Neural cell (in vitro differentiated cells): ENCODE data around the gene SH3GL2. TPM values are rescaled to one million over a fixed set of nuclear protein-coding genes. Genes with fewer than 3 reads are reported as not detected.

Source experiments
- H2AFZ ChIP-seq: fragments of 200-600, 300-800 bp; sonication (generic), shearing (Covaris generic); 2 replicates; pipeline ENCODE4 v1.6.0; 2014; ENCODE audit warnings: low read depth, mild to moderate bottlenecking, antibody characterized with exemption, low read length, moderate library complexity
- H3F3A ChIP-seq: fragments of 200-600 bp; shearing (Covaris generic); 2 replicates; pipeline ENCODE4 v1.6.1; 2016; ENCODE audit warnings: mild to moderate bottlenecking, moderate library complexity, mixed read lengths, antibody characterized with exemption, low read length; ENCODE audit not compliant: insufficient read depth, poor library complexity, severe bottlenecking
- H3K27ac ChIP-seq: fragments of 200-600, 300-800 bp; sonication (generic), shearing (Covaris generic); 2 replicates; pipeline ENCODE4 v1.5.1; 2014; ENCODE audit warnings: mild to moderate bottlenecking, low read length, moderate library complexity
- H3K27me3 ChIP-seq: fragments of 300-800, 200-600 bp; sonication (generic), shearing (Covaris generic); 2 replicates; pipeline ENCODE4 v1.6.0; 2014; ENCODE audit warnings: mild to moderate bottlenecking, low read depth, low read length, moderate library complexity; ENCODE audit not compliant: insufficient read depth
- H3K36me3 ChIP-seq: fragments of 300-800, 200-600 bp; sonication (generic), shearing (Covaris generic); 2 replicates; pipeline ENCODE4 v1.5.1; 2014; ENCODE audit warnings: mild to moderate bottlenecking, antibody characterized with exemption, low read length, moderate library complexity; ENCODE audit not compliant: insufficient read depth
- H3K4me2 ChIP-seq: fragments of 300-800, 200-600 bp; sonication (generic), shearing (Covaris generic); 2 replicates; pipeline ENCODE4 v1.6.0; 2014; ENCODE audit warnings: mild to moderate bottlenecking, low read length
- H3K4me3 ChIP-seq: fragments of 300-800, 200-600 bp; sonication (generic), shearing (Covaris generic); 2 replicates; pipeline ENCODE4 v1.5.1; 2014; ENCODE audit warnings: mild to moderate bottlenecking, low read length, moderate library complexity
- H3K79me2 ChIP-seq: fragments of 200-600 bp; shearing (Covaris generic); replicated peaks from 2 replicates; pipeline ENCODE4 v1.6.0; 2014; ENCODE audit warnings: mild to moderate bottlenecking, low read length, moderate library complexity; ENCODE audit not compliant: insufficient read depth
- H3K9ac ChIP-seq: fragments of 300-800, 200-600 bp; sonication (generic), shearing (Covaris generic); 2 replicates; pipeline ENCODE4 v1.6.1; 2016; ENCODE audit warnings: mild to moderate bottlenecking, low read length, mixed read lengths
- H3K9me2 ChIP-seq: fragments of 200-600 bp; shearing (Covaris generic); 2 replicates; pipeline ENCODE4 v1.6.1; 2016; ENCODE audit warnings: mild to moderate bottlenecking, low read length, mixed read lengths; ENCODE audit not compliant: insufficient read depth
- H3K9me3 ChIP-seq: fragments of 200-600, 300-800 bp; sonication (generic), shearing (Covaris generic); 2 replicates; pipeline ENCODE4 v1.6.1; 2016; ENCODE audit warnings: mild to moderate bottlenecking, mixed run types, low read length, moderate library complexity, mixed read lengths
- H4K20me1 ChIP-seq: fragments of 200-600 bp; shearing (Covaris generic); 2 replicates; pipeline ENCODE4 v1.6.1; 2016; ENCODE audit warnings: mild to moderate bottlenecking, mixed run types; ENCODE audit not compliant: insufficient read depth
- CTCF ChIP-seq: fragments of 450-650 bp; IDR thresholded peaks from 2 replicates; pipeline ENCODE4 v1.5.1; 2014; ENCODE audit warnings: antibody characterized with exemption, mild to moderate bottlenecking, moderate library complexity; ENCODE audit not compliant: poor library complexity, severe bottlenecking
- EP300 ChIP-seq: fragments of 450-650 bp; conservative IDR thresholded peaks from 2 replicates; pipeline ENCODE4 v1.6.1; 2014; ENCODE audit warnings: antibody characterized with exemption, mild to moderate bottlenecking, moderate library complexity; ENCODE audit not compliant: poor library complexity, severe bottlenecking
- EZH2 ChIP-seq: fragments of 200-600, 300-800 bp; shearing (Covaris generic), sonication (generic); IDR thresholded peaks from 2 replicates; pipeline ENCODE4 v1.6.1; 2014; ENCODE audit warnings: antibody characterized with exemption, low read length, borderline replicate concordance, mild to moderate bottlenecking; ENCODE audit not compliant: insufficient read depth, poor library complexity, severe bottlenecking
- MXI1 ChIP-seq: fragments of 450-650 bp; conservative IDR thresholded peaks from 2 replicates; pipeline ENCODE4 v1.6.1; 2014; ENCODE audit warnings: antibody characterized with exemption, mild to moderate bottlenecking; ENCODE audit not compliant: poor library complexity, severe bottlenecking
- POLR2AphosphoS5 ChIP-seq: IDR thresholded peaks from 2 replicates; pipeline ENCODE4 v1.6.1; 2012
- RAD21 ChIP-seq: fragments of 450-650 bp; conservative IDR thresholded peaks from 2 replicates; pipeline ENCODE4 v1.6.1; 2014; ENCODE audit warnings: antibody characterized with exemption, mild to moderate bottlenecking, moderate library complexity
- SMC3 ChIP-seq: fragments of 450-650 bp; conservative IDR thresholded peaks from 2 replicates; pipeline ENCODE4 v1.6.1; 2014; ENCODE audit warnings: antibody characterized with exemption, mild to moderate bottlenecking, moderate library complexity; ENCODE audit not compliant: poor library complexity
- TAF1 ChIP-seq: IDR thresholded peaks from 2 replicates; pipeline ENCODE4 v1.6.1; 2012; ENCODE audit warnings: low read depth
- polyA plus RNA-seq: library from polyadenylated mRNA; depleted of rRNA; stranded (reverse); fragments of >200 nt; gene quantifications from 2 replicates; pipeline ENCODE4 v1.2.3, GENCODE V29; 2014
- TF ChIP-seq, protein P1 (sequence below): IDR thresholded peaks from 2 replicates; pipeline ENCODE4 v1.6.1; 2012; ENCODE audit warnings: borderline replicate concordance

SH3GL2 gene
- polyA plus RNA-seq, 1 donor from 2014 or later: 13.5 TPM

DNA sequence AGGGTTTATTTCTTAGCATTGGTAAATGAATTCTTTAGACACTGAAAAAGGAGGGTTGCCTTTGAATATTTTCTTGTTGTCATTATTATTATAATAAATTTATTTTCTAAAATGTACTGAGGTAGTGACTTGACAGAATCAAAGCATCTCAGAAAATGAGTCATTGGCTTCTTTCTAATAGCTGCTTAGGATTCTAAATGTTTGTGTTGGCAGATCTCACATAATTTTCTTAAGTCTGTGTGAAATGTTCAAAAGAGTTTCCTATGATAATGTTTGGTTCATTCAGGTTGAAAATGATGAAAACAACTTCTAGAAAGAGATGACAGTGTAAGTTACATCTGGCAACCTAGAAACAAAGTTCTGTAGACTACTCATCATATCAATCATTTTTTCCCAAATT lies 69.7 kb downstream of the SH3GL2 start:
- Histone ChIP-seq H3K79me2 (no peaks in the 10 kb centered on the region), H3K9me2 (no peaks in the 10 kb centered on the region), H3K27ac (no peak overlapping the region), H3K27me3 (no peaks in the 10 kb centered on the region), H3F3A (no peaks in the 10 kb centered on the region), H4K20me1 (no peaks in the 10 kb centered on the region), H2AFZ (no peak overlapping the region), H3K4me3 (no peak overlapping the region), H3K4me2 (no peak overlapping the region), H3K36me3 (no peaks in the 10 kb centered on the region), H3K9me3 (no peaks in the 10 kb centered on the region), H3K9ac (no peak overlapping the region)
- TF ChIP-seq TAF1 (no peak), MXI1 (no peak), EP300 (no peak), RAD21 (no peak), SMC3 (no peak), POLR2AphosphoS5 (no peak), EZH2 (no peak), CTCF (no peak)
- TF ChIP-seq, protein P1, sequence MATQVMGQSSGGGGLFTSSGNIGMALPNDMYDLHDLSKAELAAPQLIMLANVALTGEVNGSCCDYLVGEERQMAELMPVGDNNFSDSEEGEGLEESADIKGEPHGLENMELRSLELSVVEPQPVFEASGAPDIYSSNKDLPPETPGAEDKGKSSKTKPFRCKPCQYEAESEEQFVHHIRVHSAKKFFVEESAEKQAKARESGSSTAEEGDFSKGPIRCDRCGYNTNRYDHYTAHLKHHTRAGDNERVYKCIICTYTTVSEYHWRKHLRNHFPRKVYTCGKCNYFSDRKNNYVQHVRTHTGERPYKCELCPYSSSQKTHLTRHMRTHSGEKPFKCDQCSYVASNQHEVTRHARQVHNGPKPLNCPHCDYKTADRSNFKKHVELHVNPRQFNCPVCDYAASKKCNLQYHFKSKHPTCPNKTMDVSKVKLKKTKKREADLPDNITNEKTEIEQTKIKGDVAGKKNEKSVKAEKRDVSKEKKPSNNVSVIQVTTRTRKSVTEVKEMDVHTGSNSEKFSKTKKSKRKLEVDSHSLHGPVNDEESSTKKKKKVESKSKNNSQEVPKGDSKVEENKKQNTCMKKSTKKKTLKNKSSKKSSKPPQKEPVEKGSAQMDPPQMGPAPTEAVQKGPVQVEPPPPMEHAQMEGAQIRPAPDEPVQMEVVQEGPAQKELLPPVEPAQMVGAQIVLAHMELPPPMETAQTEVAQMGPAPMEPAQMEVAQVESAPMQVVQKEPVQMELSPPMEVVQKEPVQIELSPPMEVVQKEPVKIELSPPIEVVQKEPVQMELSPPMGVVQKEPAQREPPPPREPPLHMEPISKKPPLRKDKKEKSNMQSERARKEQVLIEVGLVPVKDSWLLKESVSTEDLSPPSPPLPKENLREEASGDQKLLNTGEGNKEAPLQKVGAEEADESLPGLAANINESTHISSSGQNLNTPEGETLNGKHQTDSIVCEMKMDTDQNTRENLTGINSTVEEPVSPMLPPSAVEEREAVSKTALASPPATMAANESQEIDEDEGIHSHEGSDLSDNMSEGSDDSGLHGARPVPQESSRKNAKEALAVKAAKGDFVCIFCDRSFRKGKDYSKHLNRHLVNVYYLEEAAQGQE: no peak

DNA sequence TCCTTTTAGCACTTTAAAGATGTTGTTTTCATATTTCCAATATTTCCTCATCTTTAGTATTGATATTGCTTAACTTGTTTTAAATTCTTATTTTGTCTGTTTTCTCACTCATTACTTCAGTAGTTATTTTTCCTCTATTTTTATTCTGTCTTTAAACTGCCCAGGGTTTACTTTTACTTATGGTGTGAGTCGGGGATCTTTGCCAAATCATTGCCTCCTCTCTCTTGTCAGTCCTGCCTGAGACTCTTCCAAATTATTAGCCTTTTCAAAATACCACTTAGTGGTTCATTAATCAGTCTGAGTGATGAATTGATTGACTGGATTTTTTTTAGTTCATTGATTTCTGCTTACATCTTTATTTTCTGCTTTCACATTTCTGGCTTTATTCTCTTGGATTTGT lies 72.9 kb downstream of the SH3GL2 start:
- H3K27ac ChIP-seq: no peak overlapping the region
- H2AFZ ChIP-seq: no peak overlapping the region
- H3K36me3 ChIP-seq: no peaks in the 10 kb centered on the region
- no peak overlapping the region for H3K4me2 ChIP-seq
- no peaks in the 10 kb centered on the region for H3K9me2 ChIP-seq
- no peaks in the 10 kb centered on the region for H3K27me3 ChIP-seq
- TF ChIP-seq CTCF: no peak
- TF ChIP-seq MXI1: no peak
- TF ChIP-seq, protein P1: no peak
- no peak for TF ChIP-seq POLR2AphosphoS5
- no peak for TF ChIP-seq EP300
- no peak for TF ChIP-seq TAF1
- TF ChIP-seq RAD21: no peak
- TF ChIP-seq EZH2: no peak
- TF ChIP-seq SMC3: no peak
- H3K9ac ChIP-seq: no peak overlapping the region
- no peaks in the 10 kb centered on the region for H3K9me3 ChIP-seq
- H3K4me3 ChIP-seq: no peak overlapping the region
- H4K20me1 ChIP-seq: no peaks in the 10 kb centered on the region
- H3K79me2 ChIP-seq: no peaks in the 10 kb centered on the region
- H3F3A ChIP-seq: no peaks in the 10 kb centered on the region
